ENCODE results near the gene SLC13A5.
"Not testable (repeated sequence)": the region's sequence is repeated elsewhere in the genome, so short reads cannot be mapped to it uniquely, and the experiment has no call there.

The SLC13A5 gene

GRCh38 chr17:6671431-6671830 lies 41.7 kb downstream of the SLC13A5 start:
- CTCF ChIA-PET: no interaction called here
- H3K27ac Mint-ChIP-seq: no peak overlapping the region

GRCh38 chr17:6670999-6671398 lies 42.2 kb downstream of the SLC13A5 start:
- no peak for DNase-seq
- peaks cover 2% of the 10 kb centered on the region for H3K4me1 Mint-ChIP-seq
- H3K36me3 Mint-ChIP-seq: no peaks in the 10 kb centered on the region
- no peaks in the 10 kb centered on the region for H3K9me3 Mint-ChIP-seq
- CTCF ChIA-PET: no interaction called here
- no peaks in the 10 kb centered on the region for H3K27me3 Mint-ChIP-seq
- H3K4me3 Mint-ChIP-seq: no peak overlapping the region
- H3K27ac Mint-ChIP-seq: no peak overlapping the region

More at GRCh38 chr17:6671431-6671830, 41.7 kb downstream of the SLC13A5 start:
- no peaks in the 10 kb centered on the region for H3K36me3 Mint-ChIP-seq
- H3K27me3 Mint-ChIP-seq: peaks cover 3% of the 10 kb centered on the region
- no peaks in the 10 kb centered on the region for H3K9me3 Mint-ChIP-seq
- no peak for DNase-seq
- H3K4me1 Mint-ChIP-seq: peaks cover 2% of the 10 kb centered on the region
- no peak overlapping the region for H3K4me3 Mint-ChIP-seq

GRCh38 chr17:6670571-6670970 lies 42.6 kb downstream of the SLC13A5 start:
- Mint-ChIP-seq H3K27me3 (no peaks in the 10 kb centered on the region), H3K4me1 (peaks cover 2% of the 10 kb centered on the region), H3K9me3 (no peaks in the 10 kb centered on the region), H3K36me3 (no peaks in the 10 kb centered on the region), H3K4me3 (no peak overlapping the region), H3K27ac (no peak overlapping the region)
- CTCF ChIA-PET: no interaction called here
- DNase-seq: no peak

- CTCF ChIA-PET: interaction anchor here (0.7 to 1.2 kb wide), 3 partner anchors 28 to 225 kb away, joined by 3 read pairs; no protein-coding TSS in a partner anchor
- DNase-seq: no peak
- no peak overlapping the region for H3K27ac Mint-ChIP-seq
- no peaks in the 10 kb centered on the region for H3K9me3 Mint-ChIP-seq
- no peaks in the 10 kb centered on the region for H3K27me3 Mint-ChIP-seq
- peaks cover 2% of the 10 kb centered on the region for H3K4me1 Mint-ChIP-seq
- H3K4me3 Mint-ChIP-seq: no peak overlapping the region
- H3K36me3 Mint-ChIP-seq: no peaks in the 10 kb centered on the region
Observed at GRCh38 chr17:6669479-6670212, 43.5 kb downstream of the SLC13A5 start.

- Mint-ChIP-seq H3K9me3 (no peaks in the 10 kb centered on the region), H3K27ac (no peak overlapping the region), H3K4me3 (no peak overlapping the region), H3K27me3 (no peaks in the 10 kb centered on the region), H3K4me1 (peaks cover 2% of the 10 kb centered on the region), H3K36me3 (no peaks in the 10 kb centered on the region)
- CTCF ChIA-PET: interaction anchor here (0.7 to 1.2 kb wide), 4 partner anchors 29 to 242 kb away, joined by 3 read pairs; no protein-coding TSS in a partner anchor
- no peak for DNase-seq
Observed at GRCh38 chr17:6668727-6669425, 44.3 kb downstream of the SLC13A5 start.

DNA sequence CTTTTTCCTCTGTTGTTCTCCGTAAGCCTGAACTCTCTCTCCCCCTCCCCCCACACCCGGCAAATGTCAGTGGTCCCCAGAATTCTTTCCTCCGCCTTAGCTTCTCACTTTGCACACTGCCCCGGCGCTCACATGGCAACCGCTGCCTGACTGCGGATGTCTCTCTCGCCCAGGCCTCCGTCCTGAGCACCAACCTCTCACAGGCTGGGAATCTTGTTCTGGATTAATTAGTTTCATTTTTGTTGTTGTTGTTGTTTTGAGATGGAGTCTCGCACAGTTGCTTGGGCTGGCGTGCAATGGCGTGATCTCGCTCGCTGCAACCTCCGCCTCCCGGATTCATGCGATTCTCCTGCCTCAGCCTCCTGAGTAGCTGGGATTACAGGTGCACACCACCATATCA lies 45.0 kb downstream of the SLC13A5 start:
- no peak for DNase-seq
- Mint-ChIP-seq H3K27me3 (no peaks in the 10 kb centered on the region), H3K4me3 (no peak overlapping the region), H3K4me1 (peaks cover 2% of the 10 kb centered on the region), H3K9me3 (no peaks in the 10 kb centered on the region), H3K27ac (peak overlapping the region; percentile 58), H3K36me3 (no peaks in the 10 kb centered on the region)
- CTCF ChIA-PET: interaction anchor here (1.1 to 3.4 kb wide), 2 partner anchors 226 to 242 kb away, joined by 3 to 8 read pairs; no protein-coding TSS in a partner anchor

GRCh38 chr17:6667516-6667915 lies 45.7 kb downstream of the SLC13A5 start:
- Mint-ChIP-seq H3K27me3 (no peaks in the 10 kb centered on the region), H3K4me3 (no peak overlapping the region), H3K27ac (no peak overlapping the region), H3K4me1 (peaks cover 3% of the 10 kb centered on the region), H3K36me3 (no peaks in the 10 kb centered on the region), H3K9me3 (no peaks in the 10 kb centered on the region)
- DNase-seq: no peak
- CTCF ChIA-PET: interaction anchor here (0.9 to 3.4 kb wide), 3 partner anchors 82 to 243 kb away, joined by 3 to 8 read pairs (median 3); no protein-coding TSS in a partner anchor

- CTCF ChIA-PET: interaction anchor here (0.8 to 3.4 kb wide), 10 partner anchors 9 to 244 kb away, joined by 3 to 14 read pairs (median 4); partner anchors contain the start of genes KIAA0753 and TEKT1
- DNase-seq: no peak
- no peak overlapping the region for H3K27ac Mint-ChIP-seq
- H3K4me3 Mint-ChIP-seq: no peak overlapping the region
- peaks cover 1% of the 10 kb centered on the region for H3K36me3 Mint-ChIP-seq
- H3K27me3 Mint-ChIP-seq: no peaks in the 10 kb centered on the region
- H3K4me1 Mint-ChIP-seq: peaks cover 8% of the 10 kb centered on the region
- no peaks in the 10 kb centered on the region for H3K9me3 Mint-ChIP-seq
Observed at GRCh38 chr17:6666557-6666956, 46.6 kb downstream of the SLC13A5 start.

- H3K9me3 Mint-ChIP-seq: no peaks in the 10 kb centered on the region
- CTCF ChIA-PET: interaction anchor here (0.8 to 3.4 kb wide), 9 partner anchors 9 to 244 kb away, joined by 3 to 14 read pairs (median 4); partner anchors contain the start of genes KIAA0753 and TEKT1
- peaks cover 12% of the 10 kb centered on the region for H3K4me1 Mint-ChIP-seq
- H3K27ac Mint-ChIP-seq: no peak overlapping the region
- no peaks in the 10 kb centered on the region for H3K27me3 Mint-ChIP-seq
- no peak overlapping the region for H3K4me3 Mint-ChIP-seq
- peak; percentile 58 for DNase-seq
- peaks cover 4% of the 10 kb centered on the region for H3K36me3 Mint-ChIP-seq
Observed at GRCh38 chr17:6666077-6666521, 47.1 kb downstream of the SLC13A5 start.

DNA sequence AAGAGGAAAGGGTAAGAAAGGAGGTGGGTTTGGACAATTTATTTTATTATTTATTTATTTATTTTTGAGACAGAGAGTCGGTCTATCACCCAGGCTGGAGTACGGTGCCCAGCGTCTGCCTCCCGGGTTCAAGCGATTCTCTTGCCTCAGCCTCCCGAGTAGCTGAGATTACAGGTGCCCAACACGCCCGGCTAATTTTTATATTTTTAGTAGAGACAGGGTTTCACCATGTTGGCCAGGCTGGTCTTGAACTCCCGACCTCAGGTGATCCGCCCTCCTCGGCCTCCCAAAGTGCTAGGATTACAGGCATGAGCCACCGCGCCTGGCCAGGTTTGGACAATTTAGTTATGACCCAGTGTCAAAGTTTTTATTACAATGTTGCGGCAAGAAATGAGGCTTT lies 50.0 kb downstream of the SLC13A5 start:
- not testable (repeated sequence) for H3K27ac Mint-ChIP-seq, H3K27me3 Mint-ChIP-seq, DNase-seq, H3K4me3 Mint-ChIP-seq, H3K9me3 Mint-ChIP-seq
- CTCF ChIA-PET: interaction anchor here (1.2 to 1.3 kb wide), 2 partner anchors 19 to 341 kb away, joined by 3 to 4 read pairs; no protein-coding TSS in a partner anchor
- H3K36me3 Mint-ChIP-seq: peaks cover 13% of the 10 kb centered on the region
- H3K4me1 Mint-ChIP-seq: peaks cover 29% of the 10 kb centered on the region

GRCh38 chr17:6661464-6661848 lies 51.7 kb downstream of the SLC13A5 start:
- Mint-ChIP-seq H3K9me3 (no peaks in the 10 kb centered on the region), H3K27me3 (no peaks in the 10 kb centered on the region), H3K4me1 (peaks cover 40% of the 10 kb centered on the region), H3K36me3 (peaks cover 17% of the 10 kb centered on the region), H3K27ac (no peak overlapping the region), H3K4me3 (no peak overlapping the region)
- CTCF ChIA-PET: interaction anchor here (0.9 to 1.4 kb wide), 3 partner anchors 40 to 232 kb away, joined by 3 to 5 read pairs (median 3); no protein-coding TSS in a partner anchor
- DNase-seq: no peak

GRCh38 chr17:6660805-6661463 lies 52.2 kb downstream of the SLC13A5 start:
- no peak overlapping the region for H3K4me3 Mint-ChIP-seq
- H3K4me1 Mint-ChIP-seq: peaks cover 42% of the 10 kb centered on the region
- peaks cover 17% of the 10 kb centered on the region for H3K36me3 Mint-ChIP-seq
- H3K27me3 Mint-ChIP-seq: no peaks in the 10 kb centered on the region
- H3K27ac Mint-ChIP-seq: no peak overlapping the region
- H3K9me3 Mint-ChIP-seq: no peaks in the 10 kb centered on the region
- no peak for DNase-seq
- CTCF ChIA-PET: interaction anchor here (0.9 to 1.4 kb wide), 4 partner anchors 40 to 360 kb away, joined by 3 to 5 read pairs (median 3); no protein-coding TSS in a partner anchor

DNA sequence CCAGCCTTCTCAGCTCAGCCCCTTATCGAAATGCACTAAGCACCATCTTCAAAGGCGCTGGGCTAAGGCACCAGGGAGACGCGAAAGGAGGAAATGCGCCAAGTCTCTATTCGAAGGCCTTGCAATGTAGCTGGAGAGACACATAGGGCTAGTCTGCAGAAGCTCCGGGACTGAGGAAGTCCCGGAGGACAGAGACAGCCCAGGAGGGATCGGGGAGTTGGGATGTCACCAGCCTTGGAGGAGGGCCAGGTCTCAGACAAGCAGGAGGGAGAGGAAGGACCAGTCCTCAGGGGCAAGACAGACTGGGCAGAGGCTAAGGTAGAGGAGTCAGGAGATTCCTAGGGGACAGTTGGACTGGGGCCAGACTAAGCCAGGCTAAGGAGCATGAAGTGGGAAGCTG lies 53.1 kb downstream of the SLC13A5 start:
- CTCF ChIA-PET: interaction anchor here (1.1 kb wide), 1 partner anchor 361 kb away, joined by 3 read pairs; no protein-coding TSS in a partner anchor
- Mint-ChIP-seq H3K4me1 (peaks cover 48% of the 10 kb centered on the region), H3K4me3 (no peak overlapping the region), H3K36me3 (peaks cover 17% of the 10 kb centered on the region), H3K27me3 (no peaks in the 10 kb centered on the region), H3K9me3 (no peaks in the 10 kb centered on the region), H3K27ac (no peak overlapping the region)
- DNase-seq: no peak

DNA sequence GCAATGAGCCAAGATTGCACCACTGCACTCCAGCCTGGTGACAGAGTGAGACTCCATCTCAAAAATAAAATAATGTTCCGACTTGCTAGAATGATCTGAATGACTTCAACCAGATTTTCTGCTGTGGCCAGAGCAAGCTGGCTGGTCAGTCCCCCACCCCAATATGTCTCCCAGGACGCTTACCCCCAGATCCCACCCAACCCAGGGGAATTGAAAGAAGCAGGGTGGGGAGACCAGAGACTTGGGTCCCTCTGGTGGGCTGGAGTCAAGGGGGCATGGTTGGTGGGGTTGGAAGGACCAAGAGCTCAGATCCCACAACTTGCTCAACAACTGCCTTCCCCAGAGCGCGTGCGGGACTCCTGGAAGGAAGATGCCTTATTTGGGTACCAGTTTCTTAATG lies 54.8 kb downstream of the SLC13A5 start:
- CTCF ChIA-PET, DNase-seq, H3K27me3 Mint-ChIP-seq, H3K9me3 Mint-ChIP-seq, H3K27ac Mint-ChIP-seq: not testable (repeated sequence)
- Mint-ChIP-seq H3K4me1 (peaks cover 61% of the 10 kb centered on the region), H3K4me3 (peak overlapping the region; percentile 90), H3K36me3 (peaks cover 23% of the 10 kb centered on the region)

All from activated naive CD4-positive, alpha-beta T cell treated with anti-CD3 and anti-CD28 coated beads, Interleukin-2, amount 10 ng/mL, durations not matched to agents 7 days and 5 days (primary cell).